Gastrocnemius medialis (tissue), 4 donors: ENCODE results near the gene ELF2. TPM values are rescaled to one million over a fixed set of nuclear protein-coding genes. Genes with fewer than 3 reads are reported as not detected.

Experiments used
- ATAC-seq, 2 donors: fragments of 150-250 bp; one replicate each; pipeline ENCODE4 v1.9.1; 2016
- DNase-seq, 2 donors: peaks; one replicate each; pipeline ENCODE4 v3.0.0-alpha.2; 2019
- H3K27ac ChIP-seq, 4 donors: fragments of 200-600 bp; sonication (generic); 1 replicate in 1 of 4; 2 replicates in 3 of 4; pipeline ENCODE4 v1.5.1; 2016 to 2018; ENCODE audit warnings: mild to moderate bottlenecking in 2 of 4, moderate library complexity in 1 of 4
- H3K27me3 ChIP-seq, 3 donors: fragments of 200-600 bp; sonication (generic) in 2 of 3; 1 replicate in 1 of 3; 2 replicates in 2 of 3; pipeline versions ENCODE4 v1.5.1 to v1.6.0; 2016 to 2019; ENCODE audit warnings: mild to moderate bottlenecking in 1 of 3, moderate library complexity in 1 of 3
- H3K36me3 ChIP-seq, 2 donors: fragments of 200-600 bp; sonication (generic) in 1 of 2; one replicate each; pipeline ENCODE4 v1.5.1; 2017 to 2018
- H3K4me1 ChIP-seq, 2 donors: fragments of 200-600 bp; sonication (generic) in 1 of 2; one replicate each; pipeline ENCODE4 v1.5.1; 2016 to 2017; ENCODE audit warnings: mild to moderate bottlenecking in 2 of 2
- H3K4me3 ChIP-seq, 4 donors: fragments of 200-600 bp; sonication (generic) in 3 of 4; 1 replicate in 1 of 4; 2 replicates in 3 of 4; pipeline ENCODE4 v1.5.1; 2016 to 2019; ENCODE audit warnings: mild to moderate bottlenecking in 2 of 4
- H3K9me3 ChIP-seq, 3 donors: fragments of 200-600 bp; sonication (generic) in 2 of 3; 1 replicate in 1 of 3; 2 replicates in 2 of 3; pipeline ENCODE4 v1.5.1; 2016 to 2019
- POLR2A ChIP-seq, 2 donors: fragments of 450-650 bp; IDR thresholded peaks; one replicate each; pipeline ENCODE4 v1.6.1; 2017; ENCODE audit warnings: antibody characterized with exemption in 2 of 2, mild to moderate bottlenecking in 2 of 2, moderate library complexity in 2 of 2
- in situ Hi-C, 4 donors: fragments of 200-750 bp; cut with MboI; loops; one replicate each; pipeline versions ENCODE4 v1.15.0 to v1.8.0; 2017; ENCODE audit warnings: low sequenced_read_pairs in 4 of 4
- intact Hi-C: fragments of 100-400 bp; cut with DNase I; formaldehyde crosslinking; loops from one replicate; pipeline ENCODE4 v1.15.1; 2023; ENCODE audit warnings: low total_unique reads
- total RNA-seq, 4 donors: library from RNA; depleted of rRNA; stranded (reverse); fragments of >200 nt; gene quantifications; one replicate each; pipeline versions ENCODE4 v1.1.0 to v1.2.3, GENCODE V29; 2016
- TF ChIP-seq, protein P1 (sequence below), 5 experiments: fragments of 450-650 bp in 3 of 5; fragments of 200-600 bp in 2 of 5; sonication (generic) in 2 of 5; IDR thresholded peaks in 4 of 5; conservative IDR thresholded peaks in 1 of 5; 1 replicate in 4 of 5; 2 replicates in 1 of 5; pipeline ENCODE4 v1.5.1; 2016 to 2019; ENCODE audit warnings: antibody characterized with exemption in 5 of 5, mild to moderate bottlenecking in 3 of 5, moderate library complexity in 3 of 5

The ELF2 gene
- 10 to 100 TPM; 22.1 to 41.4 (median 29.7) TPM for total RNA-seq

DNA sequence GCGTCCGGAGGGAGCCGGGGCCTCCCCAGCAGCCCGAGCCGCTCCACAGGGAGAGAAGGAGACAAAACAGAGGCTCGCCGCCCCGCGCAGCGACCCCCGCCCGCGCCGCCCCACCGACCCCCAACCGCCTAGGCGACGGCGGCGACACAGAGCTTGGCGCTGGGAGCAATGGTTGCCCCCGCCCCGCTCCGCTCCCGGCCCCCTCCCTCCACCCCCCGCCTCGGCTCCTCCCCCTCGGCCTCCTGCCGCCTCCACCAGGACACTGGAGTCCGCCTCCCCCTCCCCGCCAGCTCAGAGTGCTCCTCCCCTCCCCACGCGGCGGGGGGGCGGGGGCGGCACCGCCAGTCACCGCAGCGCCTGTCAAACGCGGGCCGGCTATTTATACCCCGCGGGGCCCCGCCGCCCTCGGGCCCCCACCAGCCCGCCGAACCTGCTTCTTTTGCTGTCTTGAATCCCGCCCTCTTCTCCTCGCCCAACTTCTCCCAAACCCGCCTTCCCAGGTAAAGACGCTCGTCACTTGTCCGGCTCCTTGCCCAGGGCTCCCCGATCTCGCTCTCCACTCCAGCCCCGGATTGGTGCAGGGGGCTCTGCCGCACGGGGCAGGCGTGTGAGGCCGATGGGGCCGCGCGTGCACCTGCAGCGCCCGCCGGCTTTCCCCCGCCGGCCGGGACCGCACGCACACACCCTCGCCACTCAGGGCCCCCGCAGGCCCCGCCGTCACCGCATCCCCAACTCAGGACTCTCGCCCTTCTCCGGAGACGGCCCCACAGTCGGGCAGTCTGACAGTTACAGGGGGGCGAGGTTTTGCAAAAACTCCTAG lies at the start of gene ELF2:
TSS of gene ELF2 (minus strand) at position 170 of the 820 bp plus-strand sequence. CDS start 39,517 bp downstream, outside the sequence.
- DNase-seq: peak; percentile 95 to 96
- TF ChIP-seq, protein P1, sequence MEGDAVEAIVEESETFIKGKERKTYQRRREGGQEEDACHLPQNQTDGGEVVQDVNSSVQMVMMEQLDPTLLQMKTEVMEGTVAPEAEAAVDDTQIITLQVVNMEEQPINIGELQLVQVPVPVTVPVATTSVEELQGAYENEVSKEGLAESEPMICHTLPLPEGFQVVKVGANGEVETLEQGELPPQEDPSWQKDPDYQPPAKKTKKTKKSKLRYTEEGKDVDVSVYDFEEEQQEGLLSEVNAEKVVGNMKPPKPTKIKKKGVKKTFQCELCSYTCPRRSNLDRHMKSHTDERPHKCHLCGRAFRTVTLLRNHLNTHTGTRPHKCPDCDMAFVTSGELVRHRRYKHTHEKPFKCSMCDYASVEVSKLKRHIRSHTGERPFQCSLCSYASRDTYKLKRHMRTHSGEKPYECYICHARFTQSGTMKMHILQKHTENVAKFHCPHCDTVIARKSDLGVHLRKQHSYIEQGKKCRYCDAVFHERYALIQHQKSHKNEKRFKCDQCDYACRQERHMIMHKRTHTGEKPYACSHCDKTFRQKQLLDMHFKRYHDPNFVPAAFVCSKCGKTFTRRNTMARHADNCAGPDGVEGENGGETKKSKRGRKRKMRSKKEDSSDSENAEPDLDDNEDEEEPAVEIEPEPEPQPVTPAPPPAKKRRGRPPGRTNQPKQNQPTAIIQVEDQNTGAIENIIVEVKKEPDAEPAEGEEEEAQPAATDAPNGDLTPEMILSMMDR (IDR thresholded peaks at IDR 0.05 in 4 of 5, conservative IDR thresholded peaks at IDR 0.05 in 1 of 5): no peak
- TF ChIP-seq POLR2A (IDR thresholded peaks at IDR 0.05): peak; percentile 50 to 51

DNA sequence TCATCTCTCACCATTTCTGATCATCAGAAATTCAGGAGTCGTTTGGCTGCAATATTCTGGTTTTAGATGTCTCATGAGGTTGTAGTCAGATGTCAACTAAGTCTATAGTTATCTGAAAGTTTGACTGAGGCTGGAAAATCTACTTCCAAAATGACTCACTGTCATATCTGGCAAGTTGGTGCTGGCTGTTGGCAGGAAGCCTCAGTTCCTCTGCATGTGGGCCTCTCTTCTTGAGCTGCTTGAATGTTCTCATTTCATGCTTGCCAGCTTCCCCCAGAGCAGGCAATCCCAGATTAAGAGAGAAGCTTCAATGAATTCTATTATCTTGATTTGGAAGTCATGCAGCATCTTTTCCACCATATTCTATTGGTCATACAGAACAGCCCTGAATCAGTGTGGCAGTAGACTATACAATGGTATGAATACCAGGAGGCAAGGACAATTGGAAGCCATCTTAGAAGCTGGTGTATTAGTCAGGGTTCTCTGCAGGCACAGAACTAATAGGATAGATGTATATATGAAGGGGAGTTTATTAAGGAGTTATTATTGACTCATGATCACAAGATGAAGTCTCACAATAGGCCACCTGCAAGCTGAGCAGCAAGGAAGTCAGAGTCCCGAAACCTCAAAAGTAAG lies 46.8 kb upstream of the ELF2 start:
- intact Hi-C loops (no loop called here), in situ Hi-C loops (loop anchor here in 1 of 4 donors (10.0 kb wide), 1 partner anchor 71 kb away; no protein-coding TSS in a partner anchor)
- H3K4me1 ChIP-seq: no peaks in the 10 kb centered on the region
- no peaks in the 10 kb centered on the region for H3K36me3 ChIP-seq
- ATAC-seq: no peak
- no peak overlapping the region for H3K4me3 ChIP-seq
- DNase-seq: peak in 1 of 2 donors; percentile 54
- no peaks in the 10 kb centered on the region for H3K27me3 ChIP-seq
- TF ChIP-seq, protein P1 (IDR thresholded peaks at IDR 0.05 in 4 of 5, conservative IDR thresholded peaks at IDR 0.05 in 1 of 5): no peak
- TF ChIP-seq POLR2A (IDR thresholded peaks at IDR 0.05): no peak
- no peaks in the 10 kb centered on the region for H3K9me3 ChIP-seq
- H3K27ac ChIP-seq: no peak overlapping the region

More for the DNA sequence above, at the start of gene ELF2:
- intact Hi-C loops: loop anchor here (1.0 to 5.0 kb wide), 8 partner anchors 78 to 975 kb away; partner anchors contain the start of genes MAML3, NAA15, NOCT and RAB33B
- no peaks in the 10 kb centered on the region for H3K27me3 ChIP-seq
- in situ Hi-C loops: no loop called here
- ATAC-seq: peak; percentile 66 to 68
- H3K9me3 ChIP-seq: no peaks in the 10 kb centered on the region
- peak within 1 kb of the TSS; percentile 98 to 100 (median 100) for H3K27ac ChIP-seq
- peak within 1 kb of the TSS; percentile 81 to 96 (median 88) for H3K4me3 ChIP-seq
- no peaks in the 10 kb centered on the region for H3K36me3 ChIP-seq
- peaks cover 16 to 36% of the 10 kb centered on the region in 2 donors for H3K4me1 ChIP-seq

DNA sequence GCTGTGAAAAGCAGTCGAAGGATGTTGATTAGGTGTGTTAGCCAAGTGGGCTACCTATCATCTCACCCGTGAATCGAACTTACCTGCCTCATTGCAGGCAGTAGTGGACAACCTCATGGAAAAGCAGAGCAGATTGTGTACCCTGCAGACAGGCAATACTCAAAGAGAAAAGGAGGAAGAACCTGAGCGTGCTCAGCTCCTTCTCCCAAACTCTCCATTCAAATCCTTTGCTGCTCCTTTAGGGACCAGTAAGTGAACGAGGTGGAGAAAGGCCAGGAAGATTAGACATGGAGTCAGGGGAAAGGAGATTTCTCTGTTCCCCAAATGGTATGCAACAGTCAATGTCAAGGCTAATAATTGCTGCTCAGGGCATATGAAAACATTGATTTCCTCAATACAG lies 45.2 kb upstream of the ELF2 start:
- TF ChIP-seq, protein P1 (IDR thresholded peaks at IDR 0.05 in 4 of 5, conservative IDR thresholded peaks at IDR 0.05 in 1 of 5): no peak
- no peak for TF ChIP-seq POLR2A (IDR thresholded peaks at IDR 0.05)
- in situ Hi-C loops (loop anchor here in 1 of 4 donors (10.0 kb wide), 1 partner anchor 73 kb away; no protein-coding TSS in a partner anchor), intact Hi-C loops (no loop called here)
- ATAC-seq: no peak
- H3K27ac ChIP-seq: no peak overlapping the region
- no peaks in the 10 kb centered on the region for H3K9me3 ChIP-seq
- H3K36me3 ChIP-seq: no peaks in the 10 kb centered on the region
- H3K4me1 ChIP-seq: no peaks in the 10 kb centered on the region
- no peak for DNase-seq
- no peak overlapping the region for H3K4me3 ChIP-seq
- H3K27me3 ChIP-seq: no peaks in the 10 kb centered on the region

DNA sequence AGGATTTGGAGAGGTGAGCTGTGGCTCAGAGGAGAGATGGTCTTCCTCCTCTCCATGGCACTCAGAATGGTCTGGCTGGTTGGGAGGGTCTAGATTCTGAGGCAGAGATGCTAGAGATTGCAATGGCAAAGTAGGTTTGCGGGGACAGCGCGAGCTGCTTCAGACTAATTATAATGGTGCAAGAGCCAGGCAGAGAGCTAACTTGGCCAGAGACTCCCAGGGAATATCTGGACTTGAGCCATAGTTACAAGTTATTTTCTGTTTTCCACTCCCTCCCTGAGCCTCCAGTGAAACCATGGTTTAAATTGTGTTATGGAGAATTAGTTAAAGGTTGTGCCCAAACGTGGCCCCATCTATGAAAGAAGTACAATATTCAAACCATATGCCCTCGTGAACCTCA lies 44.7 kb upstream of the ELF2 start:
- DNase-seq: no peak
- H3K36me3 ChIP-seq: no peaks in the 10 kb centered on the region
- H3K9me3 ChIP-seq: no peaks in the 10 kb centered on the region
- ATAC-seq: peak in 1 of 2 donors; percentile 45
- intact Hi-C loops (no loop called here), in situ Hi-C loops (loop anchor here in 1 of 4 donors (10.0 kb wide), 1 partner anchor 73 kb away; no protein-coding TSS in a partner anchor)
- H3K27me3 ChIP-seq: no peaks in the 10 kb centered on the region
- no peak for TF ChIP-seq POLR2A (IDR thresholded peaks at IDR 0.05)
- TF ChIP-seq, protein P1 (IDR thresholded peaks at IDR 0.05 in 4 of 5, conservative IDR thresholded peaks at IDR 0.05 in 1 of 5): no peak
- H3K27ac ChIP-seq: no peak overlapping the region
- H3K4me1 ChIP-seq: no peaks in the 10 kb centered on the region
- no peak overlapping the region for H3K4me3 ChIP-seq
